Measurements from ENCODE around the gene DEDD.

DEDD gene

GRCh38 chr1:161173711-161174110 lies 41.2 kb upstream of the DEDD start:
- Histone ChIP-seq H3K27me3 (ENCODE audit: control insufficient read depth in 5 of 5, insufficient read depth in 4 of 5, low read length in 5 of 5) (no peaks in the 10 kb centered on the region), H3K9ac (ENCODE audit: low read length in 5 of 5) (no peak overlapping the region), H3K27ac (ENCODE audit: low read depth, low read length) (peak overlapping the region; percentile 68), H3K4me1 (ENCODE audit: control insufficient read depth in 5 of 5, insufficient read depth in 5 of 5, low read length in 5 of 5) (peaks cover 12 to 51% (median 42%) of the 10 kb centered on the region in 5 donors), H3K36me3 (ENCODE audit: control insufficient read depth in 5 of 5, insufficient read depth in 5 of 5, low read length in 5 of 5) (peaks cover 5 to 71% (median 60%) of the 10 kb centered on the region in 5 donors), H3K4me3 (ENCODE audit: low read depth in 1 of 5, low read length in 5 of 5) (no peak overlapping the region), H3K9me3 (ENCODE audit: control insufficient read depth in 5 of 5, low read length in 5 of 5) (no peaks in the 10 kb centered on the region)

GRCh38 chr1:161172776-161173376 lies 40.4 kb upstream of the DEDD start:
- Histone ChIP-seq H3K4me3 (ENCODE audit: low read depth in 1 of 5, low read length in 5 of 5) (no peak overlapping the region), H3K27ac (ENCODE audit: low read depth, low read length) (peak overlapping the region; percentile 85), H3K9ac (ENCODE audit: low read length in 5 of 5) (peak overlapping the region in 4 of 5 donors; percentile 21 to 66 (median 47)), H3K27me3 (ENCODE audit: control insufficient read depth in 5 of 5, insufficient read depth in 4 of 5, low read length in 5 of 5) (no peaks in the 10 kb centered on the region), H3K9me3 (ENCODE audit: control insufficient read depth in 5 of 5, low read length in 5 of 5) (no peaks in the 10 kb centered on the region), H3K36me3 (ENCODE audit: control insufficient read depth in 5 of 5, insufficient read depth in 5 of 5, low read length in 5 of 5) (peaks cover 5 to 77% (median 60%) of the 10 kb centered on the region in 5 donors), H3K4me1 (ENCODE audit: control insufficient read depth in 5 of 5, insufficient read depth in 5 of 5, low read length in 5 of 5) (peaks cover 12 to 49% (median 40%) of the 10 kb centered on the region in 5 donors)

- no peaks in the 10 kb centered on the region for H3K9me3 ChIP-seq (ENCODE audit: control insufficient read depth in 5 of 5, low read length in 5 of 5)
- peaks cover 5 to 77% (median 60%) of the 10 kb centered on the region in 5 donors for H3K36me3 ChIP-seq (ENCODE audit: control insufficient read depth in 5 of 5, insufficient read depth in 5 of 5, low read length in 5 of 5)
- no peak overlapping the region for H3K4me3 ChIP-seq (ENCODE audit: low read depth in 1 of 5, low read length in 5 of 5)
- peak overlapping the region in 2 of 5 donors; percentile 1 to 66 for H3K9ac ChIP-seq (ENCODE audit: low read length in 5 of 5)
- H3K4me1 ChIP-seq (ENCODE audit: control insufficient read depth in 5 of 5, insufficient read depth in 5 of 5, low read length in 5 of 5) = peaks cover 11 to 50% (median 36%) of the 10 kb centered on the region in 5 donors
- no peaks in the 10 kb centered on the region for H3K27me3 ChIP-seq (ENCODE audit: control insufficient read depth in 5 of 5, insufficient read depth in 4 of 5, low read length in 5 of 5)
- H3K27ac ChIP-seq (ENCODE audit: low read depth, low read length) = peak overlapping the region; percentile 85
Observed at GRCh38 chr1:161172349-161172748, 39.9 kb upstream of the DEDD start.

- H3K9ac ChIP-seq (ENCODE audit: low read length in 5 of 5) = peak overlapping the region in 1 of 5 donors; percentile 39
- H3K4me3 ChIP-seq (ENCODE audit: low read depth in 1 of 5, low read length in 5 of 5) = no peak overlapping the region
- no peaks in the 10 kb centered on the region for H3K27me3 ChIP-seq (ENCODE audit: control insufficient read depth in 5 of 5, insufficient read depth in 4 of 5, low read length in 5 of 5)
- H3K9me3 ChIP-seq (ENCODE audit: control insufficient read depth in 5 of 5, low read length in 5 of 5) = no peaks in the 10 kb centered on the region
- H3K36me3 ChIP-seq (ENCODE audit: control insufficient read depth in 5 of 5, insufficient read depth in 5 of 5, low read length in 5 of 5) = peaks cover 5 to 77% (median 60%) of the 10 kb centered on the region in 5 donors
- peak overlapping the region; percentile 85 for H3K27ac ChIP-seq (ENCODE audit: low read depth, low read length)
- H3K4me1 ChIP-seq (ENCODE audit: control insufficient read depth in 5 of 5, insufficient read depth in 5 of 5, low read length in 5 of 5) = peaks cover 13 to 52% (median 37%) of the 10 kb centered on the region in 5 donors
Observed at GRCh38 chr1:161171696-161172095, 39.2 kb upstream of the DEDD start.

GRCh38 chr1:161171191-161171590 lies 38.7 kb upstream of the DEDD start:
- Histone ChIP-seq H3K9me3 (ENCODE audit: control insufficient read depth in 5 of 5, low read length in 5 of 5) (no peaks in the 10 kb centered on the region), H3K9ac (ENCODE audit: low read length in 5 of 5) (peak overlapping the region in 2 of 5 donors; percentile 10 to 39), H3K27me3 (ENCODE audit: control insufficient read depth in 5 of 5, insufficient read depth in 4 of 5, low read length in 5 of 5) (no peaks in the 10 kb centered on the region), H3K4me3 (ENCODE audit: low read depth in 1 of 5, low read length in 5 of 5) (no peak overlapping the region), H3K27ac (ENCODE audit: low read depth, low read length) (no peak overlapping the region), H3K36me3 (ENCODE audit: control insufficient read depth in 5 of 5, insufficient read depth in 5 of 5, low read length in 5 of 5) (peaks cover 5 to 77% (median 60%) of the 10 kb centered on the region in 5 donors), H3K4me1 (ENCODE audit: control insufficient read depth in 5 of 5, insufficient read depth in 5 of 5, low read length in 5 of 5) (peaks cover 10 to 52% (median 36%) of the 10 kb centered on the region in 5 donors)

GRCh38 chr1:161168906-161169305 lies 36.4 kb upstream of the DEDD start:
- Histone ChIP-seq H3K9ac (ENCODE audit: low read length in 5 of 5) (peak overlapping the region in 1 of 5 donors; percentile 9), H3K27me3 (ENCODE audit: control insufficient read depth in 5 of 5, insufficient read depth in 4 of 5, low read length in 5 of 5) (no peaks in the 10 kb centered on the region), H3K4me1 (ENCODE audit: control insufficient read depth in 5 of 5, insufficient read depth in 5 of 5, low read length in 5 of 5) (peaks cover 10 to 57% (median 42%) of the 10 kb centered on the region in 5 donors), H3K27ac (ENCODE audit: low read depth, low read length) (no peak overlapping the region), H3K4me3 (ENCODE audit: low read depth in 1 of 5, low read length in 5 of 5) (no peak overlapping the region), H3K9me3 (ENCODE audit: control insufficient read depth in 5 of 5, low read length in 5 of 5) (no peaks in the 10 kb centered on the region), H3K36me3 (ENCODE audit: control insufficient read depth in 5 of 5, insufficient read depth in 5 of 5, low read length in 5 of 5) (peaks cover 0 to 70% (median 50%) of the 10 kb centered on the region in 5 donors)

GRCh38 chr1:161166669-161167548 lies 34.4 kb upstream of the DEDD start:
- Histone ChIP-seq H3K9ac (ENCODE audit: low read length in 5 of 5) (peak overlapping the region; percentile 71 to 91 (median 85)), H3K9me3 (ENCODE audit: control insufficient read depth in 5 of 5, low read length in 5 of 5) (no peaks in the 10 kb centered on the region), H3K4me3 (ENCODE audit: low read depth in 1 of 5, low read length in 5 of 5) (peak overlapping the region; percentile 84 to 96 (median 93)), H3K36me3 (ENCODE audit: control insufficient read depth in 5 of 5, insufficient read depth in 5 of 5, low read length in 5 of 5) (peaks cover 0 to 70% (median 52%) of the 10 kb centered on the region in 5 donors), H3K4me1 (ENCODE audit: control insufficient read depth in 5 of 5, insufficient read depth in 5 of 5, low read length in 5 of 5) (peaks cover 3 to 40% (median 23%) of the 10 kb centered on the region in 5 donors), H3K27ac (ENCODE audit: low read depth, low read length) (peak overlapping the region; percentile 85), H3K27me3 (ENCODE audit: control insufficient read depth in 5 of 5, insufficient read depth in 4 of 5, low read length in 5 of 5) (no peaks in the 10 kb centered on the region)

- H3K27ac ChIP-seq (ENCODE audit: low read depth, low read length) = peak within 1 kb of the TSS; percentile 85
- peaks cover 5 to 41% (median 23%) of the 10 kb centered on the region in 5 donors for H3K4me1 ChIP-seq (ENCODE audit: control insufficient read depth in 5 of 5, insufficient read depth in 5 of 5, low read length in 5 of 5)
- peak within 1 kb of the TSS; percentile 71 to 91 (median 85) for H3K9ac ChIP-seq (ENCODE audit: low read length in 5 of 5)
- H3K4me3 ChIP-seq (ENCODE audit: low read depth in 1 of 5, low read length in 5 of 5) = peak within 1 kb of the TSS; percentile 84 to 96 (median 93)
- H3K9me3 ChIP-seq (ENCODE audit: control insufficient read depth in 5 of 5, low read length in 5 of 5) = no peaks in the 10 kb centered on the region
- H3K36me3 ChIP-seq (ENCODE audit: control insufficient read depth in 5 of 5, insufficient read depth in 5 of 5, low read length in 5 of 5) = peaks cover 0 to 67% (median 48%) of the 10 kb centered on the region in 5 donors
- H3K27me3 ChIP-seq (ENCODE audit: control insufficient read depth in 5 of 5, insufficient read depth in 4 of 5, low read length in 5 of 5) = no peaks in the 10 kb centered on the region
Observed at GRCh38 chr1:161165742-161166668, 33.5 kb upstream of the DEDD start, which contains the start of gene PPOX. PPOX (plus strand) TSS chr1:161166426; CDS start chr1:161166848, 422 bp downstream.

- Histone ChIP-seq H3K4me3 (ENCODE audit: low read depth in 1 of 5, low read length in 5 of 5) (peak overlapping the region; percentile 84 to 96 (median 93)), H3K4me1 (ENCODE audit: control insufficient read depth in 5 of 5, insufficient read depth in 5 of 5, low read length in 5 of 5) (peaks cover 5 to 51% (median 31%) of the 10 kb centered on the region in 5 donors), H3K27me3 (ENCODE audit: control insufficient read depth in 5 of 5, insufficient read depth in 4 of 5, low read length in 5 of 5) (no peaks in the 10 kb centered on the region), H3K9me3 (ENCODE audit: control insufficient read depth in 5 of 5, low read length in 5 of 5) (no peaks in the 10 kb centered on the region), H3K36me3 (ENCODE audit: control insufficient read depth in 5 of 5, insufficient read depth in 5 of 5, low read length in 5 of 5) (peaks cover 0 to 62% (median 41%) of the 10 kb centered on the region in 5 donors), H3K9ac (ENCODE audit: low read length in 5 of 5) (peak overlapping the region in 4 of 5 donors; percentile 71 to 91 (median 83)), H3K27ac (ENCODE audit: low read depth, low read length) (peak overlapping the region; percentile 85)
Observed at GRCh38 chr1:161164901-161165610, 32.6 kb upstream of the DEDD start.

Measured in subcutaneous abdominal adipose tissue (tissue), 5 donors.